Smooth muscle cell (in vitro differentiated cells): ENCODE results near the gene SERPINB1. TPM values are rescaled to one million over a fixed set of nuclear protein-coding genes. Genes with fewer than 3 reads are reported as not detected.

ENCODE experiments used
- DNase-seq: peaks from one replicate; lab custom pipeline; 2025; ENCODE audit not compliant: unreplicated experiment; lab: John Stamatoyannopoulos, UW
- H2AFZ ChIP-seq: fragments of 200-600 bp; sonication (generic); 2 replicates; pipeline ENCODE4 v1.6.0; 2016; ENCODE audit warnings: antibody characterized with exemption, low read depth, mild to moderate bottlenecking
- H3F3A ChIP-seq: fragments of 200-600 bp; sonication (generic); 2 replicates; pipeline ENCODE4 v1.6.0; 2017; ENCODE audit warnings: antibody characterized with exemption, low read depth
- H3K27ac ChIP-seq: fragments of 200-600 bp; sonication (generic); 2 replicates; pipeline ENCODE4 v1.5.1; 2016; ENCODE audit warnings: low read depth, mild to moderate bottlenecking
- H3K27me3 ChIP-seq: fragments of 200-600 bp; sonication (generic); 2 replicates; pipeline ENCODE4 v1.6.1; 2016; ENCODE audit warnings: low read depth, mild to moderate bottlenecking
- H3K36me3 ChIP-seq: fragments of 200-600 bp; sonication (generic); 2 replicates; pipeline ENCODE4 v1.5.1; 2016; ENCODE audit warnings: low read depth
- H3K4me1 ChIP-seq: fragments of 200-600 bp; sonication (generic); 2 replicates; pipeline ENCODE4 v1.5.1; 2016; ENCODE audit warnings: low read depth
- H3K4me2 ChIP-seq: fragments of 200-600 bp; sonication (generic); 2 replicates; pipeline ENCODE4 v1.6.0; 2016; ENCODE audit warnings: mild to moderate bottlenecking
- H3K4me3 ChIP-seq: fragments of 200-600 bp; sonication (generic); 2 replicates; pipeline ENCODE4 v1.5.1; 2016; ENCODE audit warnings: mild to moderate bottlenecking
- H3K79me2 ChIP-seq: fragments of 200-600 bp; sonication (generic); 2 replicates; pipeline ENCODE4 v1.6.0; 2016; ENCODE audit warnings: low read depth, mild to moderate bottlenecking
- H3K9ac ChIP-seq: fragments of 200-600 bp; sonication (generic); 2 replicates; pipeline ENCODE4 v1.6.0; 2016; ENCODE audit warnings: low read depth
- H3K9me3 ChIP-seq: fragments of 200-600 bp; sonication (generic); replicated peaks from 2 replicates; pipeline ENCODE4 v1.5.1; 2016; ENCODE audit warnings: low read depth
- H4K20me1 ChIP-seq: fragments of 200-600 bp; sonication (generic); 2 replicates; pipeline ENCODE4 v1.6.0; 2016; ENCODE audit warnings: low read depth
- CTCF ChIP-seq: fragments of 200-600 bp; sonication (generic); IDR thresholded peaks from 2 replicates; pipeline ENCODE4 v1.5.1; 2017; ENCODE audit warnings: borderline replicate concordance, mild to moderate bottlenecking, antibody characterized with exemption; ENCODE audit not compliant: insufficient read depth, poor library complexity, severe bottlenecking
- WGBS: methylation state at CpG from one replicate; pipeline ENCODE4 v1.1.7; 2016; ENCODE audit warnings: low lambda C conversion rate; 5-methylcytosine and 5-hydroxymethylcytosine counted together
- polyA plus RNA-seq: library from polyadenylated mRNA; unstranded; fragments of >200 nt; fragmentation: Nextera tagmentation; extraction: Ambion mirVana; gene quantifications from 2 replicates; pipeline ENCODE4 v1.2.1, GENCODE V29; 2016
- total RNA-seq: library from RNA; depleted of rRNA; stranded (reverse); fragments of >200 nt; gene quantifications from 2 replicates; pipeline ENCODE4 v1.2.3, GENCODE V29; 2014

SERPINB1 gene
- total and polyA plus RNA-seq, 2 experiments from 2014 or later, result 10.5 to 17.7 TPM

- no peaks in the 10 kb centered on the region for H3K79me2 ChIP-seq
- no peak overlapping the region for H3K9ac ChIP-seq
- H3K9me3 ChIP-seq, result no peaks in the 10 kb centered on the region
- TF ChIP-seq CTCF, result no peak
- no peak overlapping the region for H3K4me2 ChIP-seq
- H3K4me1 ChIP-seq, result no peaks in the 10 kb centered on the region
- H3K4me3 ChIP-seq, result no peak overlapping the region
- 92% methylated on average over 11 of the region's 11 CpGs for WGBS
- H3K27ac ChIP-seq, result no peak overlapping the region
- no peaks in the 10 kb centered on the region for H4K20me1 ChIP-seq
- H2AFZ ChIP-seq, result no peak overlapping the region
- no peaks in the 10 kb centered on the region for H3K36me3 ChIP-seq
- H3K27me3 ChIP-seq, result no peaks in the 10 kb centered on the region
- H3F3A ChIP-seq, result no peaks in the 10 kb centered on the region
- DNase-seq, result no peak
Observed at GRCh38 chr6:2798586-2799134, 43.0 kb downstream of the SERPINB1 start.

DNA sequence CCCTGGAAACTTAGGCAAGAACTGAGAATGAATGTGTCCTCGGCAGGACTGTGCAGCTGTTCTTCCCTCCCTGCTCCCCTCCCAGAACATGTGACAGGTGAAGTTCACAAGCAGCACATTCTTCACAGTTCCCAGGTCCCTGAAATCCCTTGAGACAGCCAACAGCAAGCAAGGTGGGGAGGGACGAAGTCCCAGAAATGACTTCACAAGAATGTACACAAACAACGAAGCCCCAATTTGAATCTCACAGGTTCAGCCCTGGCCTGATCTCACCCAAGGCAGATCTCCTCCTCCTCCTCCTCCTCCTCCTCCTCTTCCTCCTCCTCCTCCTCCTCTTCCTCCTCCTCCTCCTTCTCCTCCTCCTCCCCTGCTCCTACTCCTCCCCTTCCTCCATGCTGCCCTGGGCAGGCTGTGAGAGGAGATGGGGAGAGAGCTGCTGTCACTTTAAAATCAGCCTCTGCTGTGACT lies 44.1 kb downstream of the SERPINB1 start:
- H3K27me3 ChIP-seq, result no peaks in the 10 kb centered on the region
- H4K20me1 ChIP-seq, result no peaks in the 10 kb centered on the region
- H3K36me3 ChIP-seq, result no peaks in the 10 kb centered on the region
- H2AFZ ChIP-seq, result no peak overlapping the region
- TF ChIP-seq CTCF, result no peak
- H3K9ac ChIP-seq, result no peak overlapping the region
- H3K9me3 ChIP-seq, result no peaks in the 10 kb centered on the region
- DNase-seq, result no peak
- H3K27ac ChIP-seq, result no peak overlapping the region
- H3K4me3 ChIP-seq, result no peak overlapping the region
- H3F3A ChIP-seq, result no peaks in the 10 kb centered on the region
- H3K4me1 ChIP-seq, result no peaks in the 10 kb centered on the region
- WGBS, result 69% methylated on average over 3 of the region's 3 CpGs
- H3K4me2 ChIP-seq, result no peak overlapping the region
- peaks cover 2% of the 10 kb centered on the region for H3K79me2 ChIP-seq

GRCh38 chr6:2796861-2797260 lies 44.8 kb downstream of the SERPINB1 start:
- H3K4me1 ChIP-seq, result no peaks in the 10 kb centered on the region
- H3K9me3 ChIP-seq, result no peaks in the 10 kb centered on the region
- no peak overlapping the region for H3K27ac ChIP-seq
- no peak for TF ChIP-seq CTCF
- no peaks in the 10 kb centered on the region for H3K36me3 ChIP-seq
- peaks cover 2% of the 10 kb centered on the region for H3K79me2 ChIP-seq
- WGBS, result 80% methylated on average over 6 of the region's 6 CpGs
- no peaks in the 10 kb centered on the region for H3F3A ChIP-seq
- no peak overlapping the region for H2AFZ ChIP-seq
- H3K27me3 ChIP-seq, result no peaks in the 10 kb centered on the region
- no peak overlapping the region for H3K4me2 ChIP-seq
- no peak overlapping the region for H3K9ac ChIP-seq
- no peaks in the 10 kb centered on the region for H4K20me1 ChIP-seq
- H3K4me3 ChIP-seq, result no peak overlapping the region
- DNase-seq, result no peak

DNA sequence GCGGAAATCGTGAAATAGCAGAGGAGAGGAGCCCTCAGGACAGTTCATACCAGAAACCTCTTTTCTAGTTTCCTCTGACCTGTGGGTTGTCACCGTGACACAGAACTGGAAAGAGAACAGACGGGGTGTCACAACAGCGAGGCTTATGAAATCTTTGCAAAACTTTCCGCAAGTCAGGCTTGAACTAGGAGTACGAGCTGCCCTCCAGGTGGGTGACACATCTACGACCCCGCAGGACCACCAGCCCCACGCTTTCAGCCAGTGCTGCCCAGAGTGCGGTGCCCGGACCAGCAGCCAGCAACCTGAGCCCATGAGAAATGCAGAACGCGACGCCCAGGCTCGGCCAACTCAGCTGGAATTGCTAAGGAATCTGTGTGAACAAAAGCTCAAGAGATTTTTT lies 45.7 kb downstream of the SERPINB1 start:
- no peaks in the 10 kb centered on the region for H3K9me3 ChIP-seq
- no peak overlapping the region for H3K4me3 ChIP-seq
- no peak for TF ChIP-seq CTCF
- no peak overlapping the region for H3K9ac ChIP-seq
- no peak for DNase-seq
- peaks cover under 1% of the 10 kb centered on the region for H3F3A ChIP-seq
- 94% methylated on average over 16 of the region's 16 CpGs for WGBS
- H3K4me2 ChIP-seq, result no peak overlapping the region
- no peaks in the 10 kb centered on the region for H4K20me1 ChIP-seq
- H3K27ac ChIP-seq, result no peak overlapping the region
- no peaks in the 10 kb centered on the region for H3K4me1 ChIP-seq
- no peaks in the 10 kb centered on the region for H3K36me3 ChIP-seq
- H3K79me2 ChIP-seq, result peaks cover 2% of the 10 kb centered on the region
- no peak overlapping the region for H2AFZ ChIP-seq
- no peaks in the 10 kb centered on the region for H3K27me3 ChIP-seq
